GM21825 (cell line): ENCODE results near the gene TNIP1.

Source experiments
- ATAC-seq: cut with Tn5 transposase; IDR thresholded peaks from one replicate; pipeline ENCODE4 v1.9.1; 2021; ENCODE audit warnings: mild to moderate bottlenecking, moderate library complexity; ENCODE audit not compliant: unreplicated experiment

Gene TNIP1

GRCh38 chr5:151080613-151081430 lies at the start of gene TNIP1:
Gene TNIP1, minus strand, starts transcription at chr5:151081034. Its CDS starts 15,939 bp downstream, at chr5:151065095.
- peak; percentile 68 for ATAC-seq

- ATAC-seq: no peak
Observed at GRCh38 chr5:151130235-151130921, 49.5 kb upstream of the TNIP1 start.

GRCh38 chr5:151128817-151129216 lies 48.0 kb upstream of the TNIP1 start:
- ATAC-seq: no peak

GRCh38 chr5:151127926-151128325 lies 47.1 kb upstream of the TNIP1 start:
- no peak for ATAC-seq

- no peak for ATAC-seq
Observed at GRCh38 chr5:151126199-151126645, 45.4 kb upstream of the TNIP1 start.

GRCh38 chr5:151125421-151125820 lies 44.6 kb upstream of the TNIP1 start:
- ATAC-seq: no peak

- peak; percentile 87 for ATAC-seq
Observed at GRCh38 chr5:151123897-151124751, 43.3 kb upstream of the TNIP1 start.

GRCh38 chr5:151122828-151123227 lies 42.0 kb upstream of the TNIP1 start:
- ATAC-seq: no peak

GRCh38 chr5:151121665-151122064 lies 40.8 kb upstream of the TNIP1 start:
- ATAC-seq: no peak

GRCh38 chr5:151121095-151121494 lies 40.3 kb upstream of the TNIP1 start:
- no peak for ATAC-seq

- ATAC-seq: no peak
Observed at GRCh38 chr5:151118913-151119575, 38.2 kb upstream of the TNIP1 start.

GRCh38 chr5:151115272-151115905 lies 34.6 kb upstream of the TNIP1 start:
- ATAC-seq: peak; percentile 39

- no peak for ATAC-seq
Observed at GRCh38 chr5:151113651-151114050, 32.8 kb upstream of the TNIP1 start.

GRCh38 chr5:151110992-151111391 lies 30.2 kb upstream of the TNIP1 start:
- ATAC-seq: no peak

- ATAC-seq: no peak
Observed at GRCh38 chr5:151110122-151110681, 29.4 kb upstream of the TNIP1 start.

GRCh38 chr5:151108566-151108965 lies 27.7 kb upstream of the TNIP1 start:
- ATAC-seq: no peak

- ATAC-seq: no peak
Observed at GRCh38 chr5:151107738-151108520, 27.1 kb upstream of the TNIP1 start.

GRCh38 chr5:151107084-151107483 lies 26.2 kb upstream of the TNIP1 start:
- no peak for ATAC-seq

- no peak for ATAC-seq
Observed at GRCh38 chr5:151106509-151106908, 25.7 kb upstream of the TNIP1 start.
